ENCODE results near the gene ATP5F1A. TPM values are rescaled to one million over a fixed set of nuclear protein-coding genes. Genes with fewer than 3 reads are reported as not detected.

The ATP5F1A gene
- polyA plus RNA-seq, 1 donor (not counting 4 experiments of a cell fraction or from before 2014, with no cell fraction given): 512 TPM

DNA sequence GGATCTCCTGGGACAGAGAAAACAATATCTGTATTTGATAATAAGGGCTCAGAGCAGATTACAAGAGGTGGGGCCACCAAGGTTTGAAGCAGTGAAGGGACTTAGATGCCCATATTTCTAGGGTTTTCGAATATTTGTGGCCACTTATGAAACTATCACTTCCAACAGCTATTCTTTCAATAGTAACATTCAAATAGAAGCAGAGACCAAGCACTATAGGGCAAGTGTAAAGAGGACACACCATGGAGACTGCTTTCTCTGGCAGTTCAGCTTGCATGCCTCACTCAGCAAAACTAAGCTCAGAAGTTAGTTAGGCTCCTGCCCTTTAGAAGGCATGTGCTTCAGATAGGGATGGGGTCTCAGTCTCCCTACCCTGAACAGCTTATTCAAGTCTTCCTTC, 36.3 kb downstream of the ATP5F1A start:
- no peak for DNase-seq (ENCODE audit: low read depth, low spot score)
- Histone ChIP-seq H3K9me3 (ENCODE audit: control insufficient read depth, low read depth, low read length) (no peaks in the 10 kb centered on the region), H3K27ac (ENCODE audit: control insufficient read depth, insufficient read depth, low read length) (no peak overlapping the region), H3K27me3 (ENCODE audit: control insufficient read depth, extremely low read depth, insufficient read depth, low read length) (no peaks in the 10 kb centered on the region), H2AFZ (ENCODE audit: control insufficient read depth, low read length) (no peak overlapping the region), H3K79me2 (ENCODE audit: control insufficient read depth, insufficient read depth, low read length) (peaks cover 34% of the 10 kb centered on the region), H3K36me3 (ENCODE audit: control insufficient read depth in 2 of 2, extremely low read depth in 1 of 2, insufficient read depth in 2 of 2, low read length in 2 of 2) (no peaks in the 10 kb centered on the region), H4K20me1 (ENCODE audit: control insufficient read depth, extremely low read depth, insufficient read depth, low read length) (no peaks in the 10 kb centered on the region), H3K9ac (ENCODE audit: control insufficient read depth, extremely low read depth, insufficient read depth, low read length) (no peak overlapping the region), H3K4me3 (ENCODE audit: control insufficient read depth in 2 of 3, extremely low read depth in 1 of 3, insufficient read depth in 2 of 3, low read depth in 1 of 3, low read length in 3 of 3) (no peak overlapping the region), H3K4me2 (ENCODE audit: control insufficient read depth, extremely low read depth, insufficient read depth, low read depth, low read length) (no peak overlapping the region), H3K4me1 (ENCODE audit: control insufficient read depth, extremely low read depth, insufficient read depth, low read length) (peaks cover 21% of the 10 kb centered on the region), H3K9me1 (ENCODE audit: control insufficient read depth, extremely low read depth, insufficient read depth, low read length) (no peaks in the 10 kb centered on the region)
- TF ChIP-seq EZH2 (IDR thresholded peaks at IDR 0.05; ENCODE audit: low read length) (no peak), CTCF (optimal IDR thresholded peaks at IDR 0.05 in 1 of 3, IDR thresholded peaks at IDR 0.05 in 1 of 3, conservative IDR thresholded peaks at IDR 0.05 in 1 of 3; ENCODE audit: extremely low read depth in 1 of 3, insufficient read depth in 2 of 3, low read length in 3 of 3) (no peak)
- dilution Hi-C loops (cut with MboI; ENCODE audit: extremely low pct_ligation_motif_present, low sequenced_read_pairs): no loop called here
- FAIRE-seq: no peak

- dilution Hi-C loops (cut with MboI; ENCODE audit: extremely low pct_ligation_motif_present, low sequenced_read_pairs): no loop called here
- DNase-seq (ENCODE audit: low read depth, low spot score) (no peak), FAIRE-seq (no peak)
- H4K20me1 ChIP-seq (ENCODE audit: control insufficient read depth, extremely low read depth, insufficient read depth, low read length): no peaks in the 10 kb centered on the region
- H3K4me1 ChIP-seq (ENCODE audit: control insufficient read depth, extremely low read depth, insufficient read depth, low read length): peaks cover 21% of the 10 kb centered on the region
- no peak overlapping the region for H3K4me3 ChIP-seq (ENCODE audit: control insufficient read depth in 2 of 3, extremely low read depth in 1 of 3, insufficient read depth in 2 of 3, low read depth in 1 of 3, low read length in 3 of 3)
- no peaks in the 10 kb centered on the region for H3K9me1 ChIP-seq (ENCODE audit: control insufficient read depth, extremely low read depth, insufficient read depth, low read length)
- H3K36me3 ChIP-seq (ENCODE audit: control insufficient read depth in 2 of 2, extremely low read depth in 1 of 2, insufficient read depth in 2 of 2, low read length in 2 of 2): no peaks in the 10 kb centered on the region
- no peak overlapping the region for H3K4me2 ChIP-seq (ENCODE audit: control insufficient read depth, extremely low read depth, insufficient read depth, low read depth, low read length)
- H3K27me3 ChIP-seq (ENCODE audit: control insufficient read depth, extremely low read depth, insufficient read depth, low read length): no peaks in the 10 kb centered on the region
- H3K79me2 ChIP-seq (ENCODE audit: control insufficient read depth, insufficient read depth, low read length): peaks cover 31% of the 10 kb centered on the region
- H3K9ac ChIP-seq (ENCODE audit: control insufficient read depth, extremely low read depth, insufficient read depth, low read length): no peak overlapping the region
- no peak overlapping the region for H3K27ac ChIP-seq (ENCODE audit: control insufficient read depth, insufficient read depth, low read length)
- H2AFZ ChIP-seq (ENCODE audit: control insufficient read depth, low read length): no peak overlapping the region
- no peak for TF ChIP-seq EZH2 (IDR thresholded peaks at IDR 0.05; ENCODE audit: low read length)
- no peak for TF ChIP-seq CTCF (optimal IDR thresholded peaks at IDR 0.05 in 1 of 3, IDR thresholded peaks at IDR 0.05 in 1 of 3, conservative IDR thresholded peaks at IDR 0.05 in 1 of 3; ENCODE audit: extremely low read depth in 1 of 3, insufficient read depth in 2 of 3, low read length in 3 of 3)
- no peaks in the 10 kb centered on the region for H3K9me3 ChIP-seq (ENCODE audit: control insufficient read depth, low read depth, low read length)
Observed at GRCh38 chr18:46061387-46061786, 36.7 kb downstream of the ATP5F1A start.
